Calu3 (cell line): Measurements from ENCODE around the gene ANXA5. TPM values are rescaled to one million over a fixed set of nuclear protein-coding genes. Genes with fewer than 3 reads are reported as not detected.

ENCODE experiments used
- BruUV-seq: library from RNA; stranded (reverse); fragments of 400-500 nt; replicated peaks from 2 replicates; lab custom pipeline; 2021; lab: Mats Ljungman, UMichigan
- CTCF ChIA-PET: fragments of 300-600 bp; sonication (Branson Sonifier 250); formaldehyde crosslinking; loops from one replicate; lab custom pipeline; 2022; ENCODE audit warnings: antibody characterized with exemption; lab: Charles Lee
- DNase-seq: peaks from one replicate; pipeline ENCODE4 v3.0.0; 2022
- H3K27ac Mint-ChIP-seq: one replicate; pipeline ENCODE4 v1.8.0; 2022; ENCODE audit warnings: mixed read lengths; ENCODE audit not compliant: unreplicated experiment
- H3K27me3 Mint-ChIP-seq: one replicate; pipeline ENCODE4 v1.8.0; 2022; ENCODE audit warnings: mixed read lengths; ENCODE audit not compliant: unreplicated experiment
- H3K36me3 Mint-ChIP-seq: one replicate; pipeline ENCODE4 v1.8.0; 2022; ENCODE audit warnings: mild to moderate bottlenecking, moderate library complexity, mixed read lengths; ENCODE audit not compliant: insufficient read depth, unreplicated experiment
- H3K4me1 Mint-ChIP-seq: one replicate; pipeline ENCODE4 v1.8.0; 2022; ENCODE audit warnings: mild to moderate bottlenecking, low read depth, mixed read lengths; ENCODE audit not compliant: unreplicated experiment
- H3K4me3 Mint-ChIP-seq: one replicate; pipeline ENCODE4 v1.8.0; 2022; ENCODE audit warnings: mild to moderate bottlenecking, low read depth, moderate library complexity, mixed read lengths; ENCODE audit not compliant: unreplicated experiment
- H3K9me3 Mint-ChIP-seq: one replicate; pipeline ENCODE4 v1.8.0; 2022; ENCODE audit warnings: low read depth, mixed read lengths; ENCODE audit not compliant: unreplicated experiment
- CTCF ChIP-seq: fragments of 200-600 bp; IDR thresholded peaks from one replicate; pipeline ENCODE4 v1.8.0; 2022; ENCODE audit warnings: antibody characterized with exemption; ENCODE audit not compliant: unreplicated experiment
- intact Hi-C: fragments of 100-400 bp; cut with micrococcal nuclease; formaldehyde crosslinking; loops from one replicate; pipeline ENCODE4 v1.10.0; 2022; ENCODE audit not compliant: unreplicated experiment
- total RNA-seq: library from RNA; stranded (reverse); gene quantifications from 2 replicates; pipeline ENCODE4 v1.2.3, GENCODE V29; 2022

ANXA5 gene
- total RNA-seq, 1 experiment from 2014 or later: 273 TPM

- no peak overlapping the region for H3K27ac Mint-ChIP-seq
- intact Hi-C loops: loop anchor here (1.0 to 10.0 kb wide), 3 partner anchors 72 to 461 kb away; no protein-coding TSS in a partner anchor
- no peaks in the 10 kb centered on the region for H3K9me3 Mint-ChIP-seq
- CTCF ChIA-PET: interaction anchor here (1.0 kb wide), 2 partner anchors 195 to 285 kb away, joined by 3 to 4 read pairs; no protein-coding TSS in a partner anchor
- no peaks in the 10 kb centered on the region for H3K27me3 Mint-ChIP-seq
- H3K4me1 Mint-ChIP-seq: no peaks in the 10 kb centered on the region
- H3K4me3 Mint-ChIP-seq: no peak overlapping the region
- BruUV-seq: no TSS peak
- DNase-seq: no peak
- no peaks in the 10 kb centered on the region for H3K36me3 Mint-ChIP-seq
- TF ChIP-seq CTCF: no peak
Observed at GRCh38 chr4:121655320-121656268, 41.2 kb downstream of the ANXA5 start.

- Mint-ChIP-seq H3K9me3 (no peaks in the 10 kb centered on the region), H3K4me1 (no peaks in the 10 kb centered on the region), H3K27ac (no peak overlapping the region), H3K36me3 (no peaks in the 10 kb centered on the region), H3K27me3 (no peaks in the 10 kb centered on the region), H3K4me3 (no peak overlapping the region)
- no peak for TF ChIP-seq CTCF
- DNase-seq: no peak
- intact Hi-C loops: loop anchor here (5.0 to 10.0 kb wide), 2 partner anchors 73 to 460 kb away; no protein-coding TSS in a partner anchor
- CTCF ChIA-PET: no interaction called here
- BruUV-seq: no TSS peak
Observed at GRCh38 chr4:121654738-121655137, 42.0 kb downstream of the ANXA5 start.

GRCh38 chr4:121653986-121654385 lies 42.8 kb downstream of the ANXA5 start:
- no TSS peak for BruUV-seq
- TF ChIP-seq CTCF: no peak
- no peaks in the 10 kb centered on the region for H3K27me3 Mint-ChIP-seq
- H3K9me3 Mint-ChIP-seq: no peaks in the 10 kb centered on the region
- H3K4me3 Mint-ChIP-seq: no peak overlapping the region
- H3K4me1 Mint-ChIP-seq: no peaks in the 10 kb centered on the region
- intact Hi-C loops: loop anchor here (10.0 kb wide), 1 partner anchor 459 kb away; no protein-coding TSS in a partner anchor
- no peak overlapping the region for H3K27ac Mint-ChIP-seq
- CTCF ChIA-PET: interaction anchor here (2.1 kb wide), 1 partner anchor 191 kb away, joined by 5 read pairs; no protein-coding TSS in a partner anchor
- H3K36me3 Mint-ChIP-seq: no peaks in the 10 kb centered on the region
- DNase-seq: no peak

- CTCF ChIA-PET: interaction anchor here (2.1 kb wide), 1 partner anchor 190 kb away, joined by 5 read pairs; no protein-coding TSS in a partner anchor
- H3K27me3 Mint-ChIP-seq: no peaks in the 10 kb centered on the region
- TF ChIP-seq CTCF: no peak
- no peaks in the 10 kb centered on the region for H3K9me3 Mint-ChIP-seq
- H3K27ac Mint-ChIP-seq: no peak overlapping the region
- no peaks in the 10 kb centered on the region for H3K4me1 Mint-ChIP-seq
- no TSS peak for BruUV-seq
- no peaks in the 10 kb centered on the region for H3K36me3 Mint-ChIP-seq
- no peak for DNase-seq
- intact Hi-C loops: loop anchor here (10.0 kb wide), 1 partner anchor 458 kb away; no protein-coding TSS in a partner anchor
- no peak overlapping the region for H3K4me3 Mint-ChIP-seq
Observed at GRCh38 chr4:121653214-121653613, 43.6 kb downstream of the ANXA5 start.
